Globus pallidus (tissue), 1 donor: Measurements from ENCODE around the gene EHBP1L1.

Experiments used
- DNase-seq: peaks from one replicate; pipeline ENCODE4 v3.0.0-alpha.2; 2015; ENCODE audit warnings: low spot score

EHBP1L1 gene

DNA sequence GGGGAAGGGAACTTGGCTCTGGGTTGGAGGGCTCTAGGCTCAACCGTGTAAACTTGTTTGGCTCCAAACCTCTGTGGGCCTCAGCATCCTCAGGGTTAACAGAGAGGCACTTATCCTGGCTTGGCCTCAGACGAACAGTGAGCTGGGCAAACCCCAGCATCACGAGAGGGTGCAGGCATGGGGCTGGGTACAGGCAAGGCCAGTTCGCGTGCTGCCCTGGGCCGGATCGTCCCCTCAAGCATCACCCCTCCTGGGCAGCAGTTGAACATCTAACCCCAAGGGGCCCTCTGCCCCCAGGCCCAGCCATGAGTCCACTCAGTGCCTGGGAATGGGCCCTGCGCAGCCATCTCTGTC lies 1.9 kb downstream of the EHBP1L1 start:
- no peak for DNase-seq

DNA sequence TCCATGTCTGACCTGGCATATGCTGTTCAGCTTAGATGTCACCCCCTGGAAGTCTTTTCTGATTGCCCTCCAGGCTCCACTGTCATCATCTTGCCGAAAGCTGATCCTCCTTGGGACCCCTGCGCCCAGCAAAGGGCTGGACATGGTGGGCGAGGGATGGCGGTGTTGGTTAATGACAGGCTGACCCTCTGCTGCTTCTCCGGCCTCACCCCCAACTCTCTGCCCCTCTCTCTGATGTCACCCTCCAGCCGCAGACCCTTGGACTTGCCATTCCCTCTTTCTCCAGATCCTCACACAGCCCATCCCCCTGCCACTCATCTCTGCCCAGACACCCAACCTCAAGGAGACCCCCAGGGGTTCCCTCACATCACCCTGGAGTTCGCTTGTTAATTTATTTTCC lies 2.3 kb downstream of the EHBP1L1 start:
- DNase-seq: no peak

DNA sequence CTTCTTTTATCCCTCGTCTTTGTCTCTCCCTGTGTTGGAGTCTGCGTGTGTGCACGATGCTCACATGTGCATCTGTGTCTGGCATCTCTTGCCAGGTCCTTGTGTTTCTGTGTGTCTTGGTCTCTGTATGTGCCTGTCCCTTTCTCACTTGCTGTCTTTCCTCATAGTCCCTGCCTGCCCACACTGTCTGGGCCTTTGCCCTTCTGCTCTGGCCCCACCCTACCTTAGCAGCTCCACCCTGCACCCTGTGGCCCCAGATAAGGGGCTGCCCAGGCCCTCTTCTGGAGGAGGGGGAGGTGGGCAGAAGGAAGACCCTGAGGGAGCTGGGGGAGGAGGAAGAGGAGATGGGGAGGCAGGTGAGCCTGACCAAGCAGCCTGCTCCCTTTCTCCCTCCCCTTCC lies 2.8 kb downstream of the EHBP1L1 start:
- DNase-seq: no peak

DNA sequence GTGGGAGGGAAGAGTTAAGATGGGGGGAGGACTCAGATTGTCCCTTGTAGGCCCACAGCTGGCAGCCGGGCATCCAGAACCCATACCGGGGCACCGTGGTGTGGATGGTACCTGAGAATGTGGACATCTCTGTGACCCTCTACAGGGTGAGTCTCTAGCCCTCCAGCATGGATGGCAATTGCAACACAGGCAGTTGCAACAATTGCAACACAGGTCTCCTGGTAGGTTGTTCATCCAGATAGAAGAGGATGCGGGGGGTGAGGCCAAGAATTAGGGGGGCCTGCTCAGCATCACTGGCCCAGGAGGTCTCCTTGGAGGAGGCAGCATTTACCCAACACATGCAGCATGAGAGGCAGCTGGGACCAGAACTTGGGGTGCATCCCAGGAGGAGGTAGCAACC lies 3.4 kb downstream of the EHBP1L1 start:
- no peak for DNase-seq

- no peak for DNase-seq
These were observed 4.3 kb downstream of the EHBP1L1 start for GRCh38 chr11:65580031-65580692.

GRCh38 chr11:65580756-65581155 lies 4.9 kb downstream of the EHBP1L1 start:
- no peak for DNase-seq

GRCh38 chr11:65581928-65582327 lies 6.1 kb downstream of the EHBP1L1 start:
- DNase-seq: no peak

- no peak for DNase-seq
These were observed 7.7 kb downstream of the EHBP1L1 start for GRCh38 chr11:65583589-65583988.

DNA sequence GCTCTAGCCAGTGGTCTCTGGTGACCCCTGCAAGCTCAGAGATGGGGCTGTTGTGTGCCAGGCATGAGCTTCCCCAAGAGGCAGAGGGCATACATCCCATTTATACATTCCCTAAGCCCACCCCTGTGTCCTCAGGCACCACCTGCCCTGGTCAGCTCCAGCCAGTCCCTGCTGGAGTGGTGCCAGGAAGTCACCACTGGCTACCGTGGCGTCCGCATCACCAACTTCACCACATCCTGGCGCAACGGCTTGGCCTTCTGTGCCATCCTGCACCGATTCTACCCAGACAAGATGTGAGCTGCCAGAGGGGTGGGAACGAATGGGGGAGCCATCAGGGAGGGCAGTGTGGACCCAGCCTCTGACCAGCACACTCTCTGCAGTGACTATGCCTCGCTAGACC lies 8.3 kb downstream of the EHBP1L1 start:
- DNase-seq: no peak

DNA sequence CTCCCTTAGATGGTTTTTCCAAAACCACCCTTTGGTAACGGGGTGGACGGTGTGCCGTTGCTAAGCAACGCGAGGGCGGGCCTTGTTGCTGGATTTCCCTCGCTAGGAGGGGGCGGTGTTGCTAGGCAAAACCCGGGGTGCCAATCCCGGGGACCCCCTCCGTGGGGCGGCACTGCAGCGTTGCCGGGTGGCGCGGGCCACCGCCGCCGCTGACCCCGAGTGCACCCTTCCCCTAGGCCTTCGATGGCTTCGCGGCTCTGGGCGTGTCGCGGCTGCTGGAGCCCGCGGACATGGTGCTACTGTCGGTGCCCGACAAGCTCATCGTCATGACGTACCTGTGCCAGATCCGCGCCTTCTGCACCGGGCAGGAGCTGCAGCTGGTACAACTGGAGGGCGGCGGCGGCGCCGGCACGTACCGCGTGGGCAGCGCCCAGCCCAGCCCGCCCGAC lies 8.9 kb downstream of the EHBP1L1 start:
- DNase-seq: no peak

- no peak for DNase-seq
These were observed 9.8 kb downstream of the EHBP1L1 start for GRCh38 chr11:65585396-65586246.

DNA sequence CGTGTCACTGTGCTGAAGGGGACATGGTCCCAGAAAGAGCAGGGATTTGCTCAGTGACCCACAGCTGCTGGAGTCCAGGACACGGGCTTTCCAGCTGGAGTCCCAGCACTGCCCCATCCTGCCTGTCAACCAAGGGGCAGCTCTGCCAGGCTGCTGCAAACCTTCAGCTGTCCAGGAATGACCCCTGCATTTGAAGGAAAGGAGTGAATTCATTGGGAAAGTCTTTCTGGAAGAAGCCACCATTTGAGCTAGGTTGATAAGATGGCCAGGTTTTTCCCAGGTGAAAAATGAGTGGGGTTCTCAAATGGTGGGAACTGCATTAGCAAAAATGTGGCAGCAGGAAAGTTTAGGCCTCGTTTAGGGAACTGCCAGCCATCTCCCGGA lies 10.4 kb downstream of the EHBP1L1 start:
- DNase-seq: no peak

- DNase-seq: no peak
These were observed 10.8 kb downstream of the EHBP1L1 start for GRCh38 chr11:65586676-65587075.

DNA sequence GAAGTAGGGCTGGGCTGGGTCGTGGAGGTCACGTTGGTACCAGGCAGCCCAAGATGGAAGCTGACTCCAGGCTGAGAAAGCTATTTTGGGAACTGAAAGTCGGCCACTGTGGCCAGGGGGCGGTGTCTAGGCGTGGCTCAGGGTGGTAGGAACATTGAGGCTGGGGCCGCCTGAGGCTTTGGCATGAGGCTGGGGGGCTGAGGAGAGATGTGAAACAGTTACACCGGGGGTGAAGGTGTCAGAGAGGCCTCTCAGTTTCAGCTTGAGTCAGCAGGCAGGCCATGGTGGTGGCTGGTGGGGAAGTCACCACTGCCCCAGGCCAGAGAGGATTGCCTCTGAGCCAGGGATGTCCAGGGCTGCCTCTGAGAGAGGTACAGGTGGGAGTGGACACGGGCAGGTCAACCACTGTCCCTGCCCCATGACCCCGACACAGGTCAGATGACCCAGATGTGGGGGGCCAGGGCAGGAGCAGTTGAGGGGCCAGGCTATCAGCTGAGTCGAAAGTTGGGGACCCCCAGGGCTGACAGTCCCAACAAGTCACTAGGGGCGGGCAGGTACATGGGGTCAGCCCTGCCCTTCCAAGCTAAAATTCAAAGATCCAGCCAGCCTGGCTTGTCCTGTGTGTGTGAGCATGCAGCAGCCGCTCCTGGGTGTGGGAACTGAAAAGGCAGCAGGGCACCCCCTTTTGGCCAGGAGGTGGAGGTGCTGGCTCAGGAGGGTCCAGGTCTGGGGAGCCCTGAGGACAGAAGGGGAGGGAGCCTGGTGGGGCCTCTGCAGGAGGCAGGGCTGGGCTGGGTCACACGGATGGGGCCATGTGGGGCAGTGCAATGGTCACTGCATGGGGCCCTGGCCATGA lies 12.6 kb downstream of the EHBP1L1 start:
- DNase-seq: no peak

- no peak for DNase-seq
These were observed 13.8 kb downstream of the EHBP1L1 start for GRCh38 chr11:65589444-65590239.

GRCh38 chr11:65590240-65590738 lies 14.4 kb downstream of the EHBP1L1 start:
- DNase-seq: no peak

DNA sequence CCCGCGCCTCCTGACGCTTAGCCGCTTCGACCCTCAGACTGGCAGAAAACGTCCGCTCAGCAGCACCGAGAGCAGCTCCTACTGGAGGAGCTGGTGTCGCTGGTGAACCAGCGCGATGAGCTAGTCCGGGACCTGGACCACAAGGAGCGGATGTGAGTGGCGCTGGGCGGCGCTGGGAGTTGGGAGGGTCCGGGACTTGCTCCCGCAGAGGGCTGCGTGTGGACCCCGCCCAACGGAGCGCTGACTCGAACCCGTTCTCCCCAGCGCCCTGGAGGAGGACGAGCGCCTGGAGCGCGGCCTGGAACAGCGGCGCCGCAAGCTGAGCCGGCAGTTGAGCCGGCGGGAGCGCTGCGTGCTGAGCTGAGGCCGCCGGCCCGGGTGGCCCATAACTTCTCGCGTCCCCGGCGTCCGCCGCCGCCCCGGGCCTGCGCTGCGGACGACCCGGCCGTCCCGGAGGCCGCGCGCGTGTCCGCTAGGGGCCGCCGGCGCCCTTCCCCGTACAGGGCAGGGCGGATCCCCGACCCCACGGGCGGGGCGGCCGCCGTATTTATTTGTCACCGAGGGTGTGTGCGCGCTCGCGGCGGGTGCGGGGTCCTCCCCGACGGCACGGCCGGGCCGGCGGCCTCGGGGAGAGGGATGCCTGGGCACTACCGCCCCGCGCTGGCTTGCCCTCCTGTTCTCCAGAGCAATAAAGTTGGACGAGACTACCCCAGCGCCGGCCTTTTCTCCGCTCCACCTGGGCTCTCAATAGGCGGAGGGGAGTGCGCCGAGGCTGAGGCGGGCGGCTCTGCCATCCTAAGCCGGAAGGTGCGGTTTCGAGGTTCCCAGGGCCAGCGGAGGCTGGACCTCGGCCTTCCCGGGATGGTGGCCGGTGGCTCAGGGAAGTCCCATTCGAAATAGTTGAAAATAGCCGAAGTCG lies 16.3 kb downstream of the EHBP1L1 start:
- no peak for DNase-seq

- no peak for DNase-seq
These were observed 17.1 kb downstream of the EHBP1L1 start for GRCh38 chr11:65592858-65593517.

DNA sequence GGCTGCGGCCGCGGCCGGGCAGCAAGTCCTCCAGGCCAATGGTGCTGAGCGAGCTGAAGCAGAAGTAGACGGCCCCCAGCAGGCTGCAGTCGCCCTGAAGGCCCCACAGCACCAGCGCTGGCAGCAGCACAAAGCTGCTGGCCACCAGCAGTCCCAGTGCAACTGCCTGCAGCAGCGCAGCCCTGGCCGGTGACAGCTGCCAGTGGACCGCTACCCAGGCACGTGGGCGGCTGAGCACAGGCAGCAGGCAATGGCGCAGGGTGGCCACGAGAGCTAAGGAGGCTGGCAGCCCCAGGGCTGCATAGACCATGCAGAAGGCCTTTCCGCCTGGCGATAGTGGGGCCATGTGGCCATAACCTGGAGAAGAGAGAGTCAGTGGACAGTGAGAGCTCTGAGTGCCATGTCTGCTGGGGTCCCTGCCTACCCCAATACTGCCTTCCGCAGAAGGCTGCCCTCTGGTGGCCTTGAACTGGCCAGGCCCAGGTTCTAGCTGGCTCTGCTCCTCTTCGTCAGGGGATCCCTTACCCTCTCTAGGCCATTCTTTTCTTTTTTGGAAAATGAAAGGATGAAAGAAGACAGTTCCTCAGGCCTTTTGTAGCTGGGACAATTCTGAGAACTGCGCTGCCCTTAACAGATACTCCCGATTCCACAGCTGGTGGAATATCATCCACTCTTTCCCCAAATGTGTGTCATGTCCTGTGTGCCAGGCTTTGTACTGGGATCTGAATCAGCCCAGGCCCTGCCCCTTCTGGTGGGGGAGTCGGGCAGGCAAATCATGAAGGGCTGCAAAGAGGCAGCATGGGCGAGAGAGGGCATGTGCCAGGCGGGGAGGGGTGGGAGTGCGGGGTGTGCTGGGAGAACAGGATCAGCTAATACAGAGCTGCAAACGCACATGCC lies 17.9 kb downstream of the EHBP1L1 start:
- peak; percentile 76 for DNase-seq
